NCI-H187 treated with DMSO at 0.1 percent for 48 hours (cell line): ENCODE data around the gene PLCH1.

ENCODE experiments used
- DNase-seq: peaks from one replicate; lab custom pipeline; 2025; lab: John Stamatoyannopoulos, UW

Gene PLCH1

GRCh38 chr3:155334914-155335723, 409.8 kb downstream of the PLCH1 start:
- no peak for DNase-seq

GRCh38 chr3:155334215-155334913, 410.5 kb downstream of the PLCH1 start:
- DNase-seq = no peak

- DNase-seq = no peak
Measured at GRCh38 chr3:155332716-155333115, 412.2 kb downstream of the PLCH1 start.

GRCh38 chr3:155331078-155331477, 413.8 kb downstream of the PLCH1 start:
- no peak for DNase-seq

GRCh38 chr3:155330370-155330769, 414.5 kb downstream of the PLCH1 start:
- DNase-seq = no peak

GRCh38 chr3:155329513-155330048, 415.3 kb downstream of the PLCH1 start:
- DNase-seq = no peak

GRCh38 chr3:155327871-155328270, 417.0 kb downstream of the PLCH1 start:
- DNase-seq = no peak

- DNase-seq = no peak
Measured at GRCh38 chr3:155327430-155327829, 417.4 kb downstream of the PLCH1 start.

GRCh38 chr3:155326901-155327300, 418.0 kb downstream of the PLCH1 start:
- no peak for DNase-seq

- no peak for DNase-seq
Measured at GRCh38 chr3:155326244-155326643, 418.6 kb downstream of the PLCH1 start.
